Fibroblast of skin of back (primary cell): Measurements from ENCODE around the gene ADGRF5.

Experiments
- DNase-seq: peaks from one replicate; pipeline ENCODE4 v3.0.0-alpha.2; 2013

The ADGRF5 gene

GRCh38 chr6:46808806-46809205 lies 112.9 kb downstream of the ADGRF5 start:
- no peak for DNase-seq
